Renal cortex interstitium (tissue), 11 donors: ENCODE results near the gene ADAMTS2. TPM values are rescaled to one million over a fixed set of nuclear protein-coding genes. Genes with fewer than 3 reads are reported as not detected.
"Not testable (repeated sequence)": the region's sequence is repeated elsewhere in the genome, so short reads cannot be mapped to it uniquely, and the experiment has no call there.

Source experiments
- DNase-seq, 11 donors: peaks; one replicate each; pipeline ENCODE4 v3.0.0-alpha.2; 2013; ENCODE audit warnings: low read depth in 9 of 11, low spot score in 4 of 11; ENCODE audit errors: extremely low read depth in 1 of 11
- polyA plus RNA-seq, 3 donors: library from polyadenylated mRNA; unstranded; fragments of 120-200 nt; gene quantifications; one replicate each; pipeline ENCODE4 v1.2.1, GENCODE V29; 2013; ENCODE audit not compliant: insufficient read length in 3 of 3

Gene ADAMTS2
- polyA plus RNA-seq, 3 donors = 9.9 to 14.0 (median 10.6) TPM

- DNase-seq = no peak
Measured at GRCh38 chr5:179221196-179221876, 123.9 kb downstream of the ADAMTS2 start.

- no peak for DNase-seq
Measured at GRCh38 chr5:179220716-179221115, 124.5 kb downstream of the ADAMTS2 start.

- DNase-seq = no peak
Measured at GRCh38 chr5:179219661-179220620, 125.3 kb downstream of the ADAMTS2 start.

GRCh38 chr5:179218943-179219330 is 126.3 kb downstream of the ADAMTS2 start:
- DNase-seq = no peak

- no peak for DNase-seq
Measured at GRCh38 chr5:179217956-179218942, 127.0 kb downstream of the ADAMTS2 start.

- DNase-seq = no peak
Measured at GRCh38 chr5:179217356-179217755, 127.9 kb downstream of the ADAMTS2 start.

GRCh38 chr5:179216381-179216780 is 128.9 kb downstream of the ADAMTS2 start:
- not testable (repeated sequence) for DNase-seq

- DNase-seq = no peak
Measured at GRCh38 chr5:179215576-179215975, 129.7 kb downstream of the ADAMTS2 start.

GRCh38 chr5:179214678-179215077 is 130.6 kb downstream of the ADAMTS2 start:
- no peak for DNase-seq

GRCh38 chr5:179212870-179213269 is 132.4 kb downstream of the ADAMTS2 start:
- DNase-seq = no peak

- no peak for DNase-seq
Measured at GRCh38 chr5:179211631-179212030, 133.6 kb downstream of the ADAMTS2 start.

GRCh38 chr5:179211068-179211467 is 134.2 kb downstream of the ADAMTS2 start:
- DNase-seq = no peak

- DNase-seq = no peak
Measured at GRCh38 chr5:179210478-179210877, 134.8 kb downstream of the ADAMTS2 start.

GRCh38 chr5:179209359-179210150 is 135.7 kb downstream of the ADAMTS2 start:
- DNase-seq = no peak

- DNase-seq = no peak
Measured at GRCh38 chr5:179208706-179209358, 136.4 kb downstream of the ADAMTS2 start.

GRCh38 chr5:179207920-179208705 is 137.1 kb downstream of the ADAMTS2 start:
- no peak for DNase-seq

GRCh38 chr5:179207470-179207869 is 137.8 kb downstream of the ADAMTS2 start:
- DNase-seq = no peak
